Fibroblast of skin of left biceps (primary cell): ENCODE measurements around the gene EVA1C.
"Not testable (repeated sequence)": the region's sequence is repeated elsewhere in the genome, so short reads cannot be mapped to it uniquely, and the experiment has no call there.

Experiments
- DNase-seq, 2 experiments: peaks; one replicate each; pipeline ENCODE4 v3.0.0-alpha.2; 2013; ENCODE audit warnings: low read depth in 2 of 2

Gene EVA1C

DNA sequence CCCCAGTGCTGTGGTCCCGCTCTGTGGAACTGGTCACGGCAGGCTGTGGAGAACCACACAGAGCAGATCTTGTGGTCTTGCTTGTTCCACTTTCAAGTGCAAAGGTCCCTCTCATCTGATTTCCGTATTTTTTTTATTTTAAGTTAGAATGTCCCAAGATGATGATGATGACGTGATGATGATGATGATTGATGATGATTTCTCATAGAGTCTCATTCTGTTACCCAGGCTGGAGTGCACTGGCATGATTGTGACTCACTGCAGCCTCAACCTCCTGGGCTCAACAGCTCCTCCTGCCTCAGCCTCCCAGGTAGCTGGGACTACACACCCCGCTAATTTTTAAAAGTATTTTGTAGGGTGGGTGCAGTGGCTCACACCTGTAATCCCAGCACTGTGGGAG, 12.2 kb downstream of the EVA1C start:
- no peak for DNase-seq

DNA sequence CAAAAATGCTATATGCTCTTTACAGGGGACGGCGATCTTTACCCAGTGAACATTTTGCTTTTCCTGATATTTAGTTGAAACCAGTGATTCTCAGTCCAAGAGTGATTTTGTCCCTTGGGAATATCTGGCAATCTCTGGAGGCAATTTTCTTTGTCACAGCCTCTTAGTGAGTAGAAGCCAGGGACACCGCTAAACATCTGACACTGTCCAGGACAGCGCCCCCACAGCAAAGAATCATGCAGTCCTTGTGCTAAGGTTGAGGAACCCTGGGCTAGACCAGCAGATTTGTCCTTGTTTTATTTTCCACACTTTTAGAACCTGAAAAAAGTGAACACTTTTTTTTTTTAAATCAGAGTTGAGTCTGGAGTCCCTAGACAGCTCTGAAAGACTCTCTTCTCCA, 13.1 kb downstream of the EVA1C start:
- no peak for DNase-seq

DNA sequence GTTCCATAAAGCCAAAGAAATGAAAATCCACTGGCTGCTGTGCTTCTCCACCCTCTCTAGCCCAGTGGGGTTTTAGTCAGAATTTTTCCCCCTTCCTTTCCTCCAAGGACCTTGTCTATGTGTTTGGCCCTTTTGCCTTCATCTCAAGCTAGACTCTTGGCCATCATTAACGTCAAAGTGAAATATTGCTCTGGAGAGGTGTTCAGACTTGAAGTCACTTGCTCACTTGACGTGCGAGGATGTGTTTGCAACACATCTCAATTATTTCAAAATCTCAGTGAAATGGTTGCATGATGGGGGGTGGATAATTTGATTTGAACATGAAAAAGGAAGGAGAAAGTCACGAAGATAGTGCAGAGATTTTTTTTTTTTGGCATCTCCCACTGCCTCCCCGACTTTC, 13.6 kb downstream of the EVA1C start:
- DNase-seq: no peak

DNA sequence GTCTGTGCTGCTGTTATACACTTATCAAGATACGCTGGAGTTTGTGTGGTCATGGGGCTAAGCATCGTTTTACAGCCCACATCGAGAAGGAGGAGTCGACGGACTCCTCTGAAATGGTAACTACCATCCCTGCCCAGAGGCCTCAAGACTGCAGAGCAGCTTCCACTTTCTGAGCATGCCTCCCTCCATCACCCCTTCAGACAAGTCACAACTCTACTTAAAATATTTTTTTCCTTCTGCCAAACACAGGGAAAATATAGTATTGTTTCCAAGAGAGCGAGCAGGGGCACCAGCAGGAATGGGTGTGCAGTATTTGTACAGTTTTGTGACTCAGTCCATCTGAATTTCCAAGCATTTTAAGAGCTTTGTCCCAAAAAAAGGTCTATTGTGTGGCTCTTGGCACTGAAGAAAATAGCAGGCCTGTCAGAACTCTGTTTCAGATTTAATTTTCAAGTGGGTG, 14.1 kb downstream of the EVA1C start:
- no peak for DNase-seq

DNA sequence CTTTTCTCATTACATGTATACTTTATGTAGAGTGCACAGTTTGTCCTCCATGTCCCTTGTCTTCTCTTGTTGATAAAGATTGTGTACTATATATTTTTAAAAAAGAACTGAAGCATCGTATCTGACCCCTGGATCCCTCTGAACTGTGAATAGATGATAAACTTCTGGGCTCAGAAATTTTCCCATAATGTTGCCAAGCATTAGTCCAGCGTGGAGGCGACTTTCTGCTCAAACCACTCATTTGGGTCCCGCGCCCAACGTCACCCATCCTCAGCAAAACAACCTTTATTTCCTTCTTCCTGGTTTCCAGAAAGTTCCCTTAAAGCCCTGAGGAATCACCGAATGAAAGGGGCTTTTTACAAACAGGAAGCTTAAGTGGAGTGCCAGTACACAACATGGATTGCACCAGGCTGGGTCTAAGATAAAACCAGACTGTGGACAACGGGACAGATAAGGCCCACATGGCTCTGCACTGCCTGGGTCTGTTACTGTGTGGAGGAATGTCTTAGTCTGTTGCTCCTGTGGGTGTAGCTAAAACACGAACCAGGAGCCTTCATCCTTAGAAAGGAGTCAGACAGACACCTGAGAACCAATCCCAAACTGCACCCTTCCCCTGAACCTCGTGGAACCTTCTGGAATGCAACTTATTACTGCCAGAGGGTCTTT, 15.6 kb downstream of the EVA1C start:
- DNase-seq: no peak

DNA sequence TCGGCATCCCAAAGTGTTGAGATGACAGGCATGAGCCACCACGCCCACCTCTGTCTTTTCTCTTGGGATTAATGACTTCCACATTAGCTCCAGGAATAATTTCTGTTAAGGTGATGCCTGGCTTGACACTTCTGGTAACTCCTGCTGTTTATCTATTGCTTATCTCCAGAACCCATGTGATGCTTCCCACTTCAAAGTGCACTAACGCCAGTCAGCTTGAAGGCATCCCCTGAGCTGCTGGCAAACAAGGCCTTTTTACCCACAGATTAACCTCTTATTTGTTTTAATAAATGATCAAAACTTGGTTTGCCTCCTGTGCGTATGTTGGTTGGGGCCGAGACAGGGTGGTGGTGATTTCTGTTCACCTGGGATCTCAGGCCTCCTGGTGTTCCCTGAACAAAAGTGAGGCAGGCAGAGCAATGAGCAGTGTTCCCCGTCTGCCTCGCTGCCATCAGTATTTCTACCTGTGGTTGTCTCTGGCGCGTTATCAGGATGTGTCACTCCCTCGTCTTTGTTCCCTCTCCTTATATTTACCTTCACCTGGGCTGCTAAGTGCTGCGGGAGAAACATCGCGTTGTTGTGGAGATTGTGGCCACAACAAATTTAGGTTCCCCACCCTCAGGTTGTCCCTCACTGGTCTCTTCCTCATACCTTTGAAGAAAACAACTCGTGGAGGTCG, 20.6 kb downstream of the EVA1C start:
- DNase-seq: not testable (repeated sequence)

DNA sequence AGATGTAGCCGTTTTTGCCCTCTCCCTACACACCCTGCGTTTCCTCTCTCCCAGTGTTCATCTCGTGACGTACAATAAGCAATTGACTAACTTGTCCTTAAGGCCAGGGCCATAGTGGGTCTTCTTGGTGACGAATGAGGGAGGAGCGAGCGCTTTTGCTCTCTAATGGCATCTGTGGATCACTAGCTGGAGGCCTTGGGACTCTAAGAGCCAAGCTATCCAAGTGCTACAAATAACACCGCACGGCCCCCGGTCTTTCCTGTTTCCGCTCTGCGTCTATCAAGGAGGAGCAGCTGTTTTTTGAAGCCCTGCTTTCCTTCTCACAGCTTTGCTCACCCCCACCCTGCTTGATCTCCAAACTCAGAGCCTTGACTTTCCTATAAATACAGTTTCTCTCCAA, 25.2 kb downstream of the EVA1C start:
- DNase-seq: no peak

DNA sequence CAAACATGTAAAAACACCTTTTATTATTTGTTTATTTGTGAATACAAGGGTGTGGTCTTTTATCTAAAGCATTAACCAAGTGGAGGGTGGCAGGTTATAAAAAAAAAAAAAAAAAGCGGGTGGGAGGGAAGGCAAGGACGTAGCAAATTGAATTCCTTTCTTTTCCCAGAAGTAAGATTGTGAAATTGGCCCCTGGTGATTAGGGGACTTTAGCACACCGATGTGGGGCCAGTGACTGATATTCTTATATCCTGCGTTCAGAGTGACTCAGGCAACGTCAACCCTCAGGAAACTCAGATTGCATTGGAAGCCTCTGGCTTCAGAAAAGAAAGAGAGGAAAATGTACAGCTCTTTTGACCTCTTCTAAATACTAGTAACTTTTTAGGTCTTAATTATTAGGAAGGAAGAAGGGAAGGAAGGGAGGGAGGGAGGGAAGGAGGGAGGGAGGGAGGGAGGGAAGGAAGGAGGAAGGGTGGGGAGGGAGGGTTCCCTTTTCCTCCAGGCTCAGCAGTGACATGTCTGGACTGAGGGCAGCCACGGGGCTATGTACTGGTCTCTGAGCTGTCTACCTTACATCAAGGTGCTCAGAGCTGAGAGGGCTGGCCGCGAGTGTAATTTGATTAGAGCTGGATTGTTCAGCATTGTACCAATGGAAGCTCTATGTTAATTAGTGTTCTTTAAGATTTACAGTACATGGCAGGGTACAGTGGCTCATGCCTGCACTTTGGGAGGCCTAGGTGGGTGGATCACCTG, 30.2 kb downstream of the EVA1C start:
- DNase-seq: no peak

DNA sequence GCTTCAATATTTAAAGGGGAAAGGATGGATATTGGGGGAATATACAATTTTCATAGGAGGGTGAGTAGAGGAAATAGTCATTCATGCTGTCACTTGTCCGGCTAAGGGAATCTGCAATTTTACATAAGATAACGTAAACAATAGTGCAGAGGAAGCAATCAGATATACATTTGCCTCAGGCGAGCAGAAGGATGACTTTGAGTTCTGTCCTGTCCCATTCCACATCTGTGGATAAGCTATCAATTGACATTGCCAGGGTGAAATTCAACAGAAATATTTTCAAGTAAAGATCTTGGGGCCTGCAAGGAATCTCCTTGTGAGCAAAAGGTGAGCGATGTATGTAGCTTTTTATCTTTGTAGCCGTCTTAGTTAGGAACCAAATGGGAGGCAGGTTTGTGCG, 32.6 kb downstream of the EVA1C start:
- DNase-seq: no peak

DNA sequence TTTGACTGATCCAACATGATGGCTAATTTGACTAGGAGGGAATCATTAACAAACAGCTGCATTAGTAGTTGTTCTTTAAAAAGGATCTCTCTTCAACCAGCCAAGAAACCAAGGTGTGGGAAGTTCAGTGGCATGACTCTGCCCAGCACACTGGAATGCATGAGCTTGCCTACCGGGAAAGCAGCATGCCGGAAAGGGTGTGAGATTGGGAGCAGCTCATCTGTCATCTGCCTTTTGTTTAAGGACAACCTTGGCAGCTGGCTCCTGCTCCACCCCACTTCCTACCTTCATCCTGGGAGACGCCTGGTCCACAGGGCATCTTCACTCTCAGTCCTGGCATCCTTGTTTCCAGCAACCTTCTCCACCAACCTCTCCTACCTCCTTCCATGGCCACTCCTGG, 33.9 kb downstream of the EVA1C start:
- DNase-seq: not testable (repeated sequence)

DNA sequence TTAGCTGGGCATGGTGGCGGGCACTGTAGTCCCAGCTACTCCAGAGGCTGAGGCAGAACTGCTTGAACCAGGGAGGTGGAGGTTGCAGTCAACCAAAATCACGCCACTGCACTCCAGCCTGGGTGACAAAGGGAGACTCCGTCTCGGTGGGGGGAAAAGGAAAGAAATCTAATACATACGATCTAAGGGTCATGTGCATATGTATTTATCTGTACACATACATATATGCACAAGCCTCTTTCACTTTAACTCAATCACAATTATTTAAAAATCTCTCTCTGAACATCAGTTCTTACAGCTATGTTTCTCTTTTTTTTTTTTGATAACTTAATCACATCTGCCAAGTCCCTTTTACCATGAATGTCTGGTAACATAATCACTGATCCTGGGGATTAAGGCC, 34.7 kb downstream of the EVA1C start:
- no peak for DNase-seq

DNA sequence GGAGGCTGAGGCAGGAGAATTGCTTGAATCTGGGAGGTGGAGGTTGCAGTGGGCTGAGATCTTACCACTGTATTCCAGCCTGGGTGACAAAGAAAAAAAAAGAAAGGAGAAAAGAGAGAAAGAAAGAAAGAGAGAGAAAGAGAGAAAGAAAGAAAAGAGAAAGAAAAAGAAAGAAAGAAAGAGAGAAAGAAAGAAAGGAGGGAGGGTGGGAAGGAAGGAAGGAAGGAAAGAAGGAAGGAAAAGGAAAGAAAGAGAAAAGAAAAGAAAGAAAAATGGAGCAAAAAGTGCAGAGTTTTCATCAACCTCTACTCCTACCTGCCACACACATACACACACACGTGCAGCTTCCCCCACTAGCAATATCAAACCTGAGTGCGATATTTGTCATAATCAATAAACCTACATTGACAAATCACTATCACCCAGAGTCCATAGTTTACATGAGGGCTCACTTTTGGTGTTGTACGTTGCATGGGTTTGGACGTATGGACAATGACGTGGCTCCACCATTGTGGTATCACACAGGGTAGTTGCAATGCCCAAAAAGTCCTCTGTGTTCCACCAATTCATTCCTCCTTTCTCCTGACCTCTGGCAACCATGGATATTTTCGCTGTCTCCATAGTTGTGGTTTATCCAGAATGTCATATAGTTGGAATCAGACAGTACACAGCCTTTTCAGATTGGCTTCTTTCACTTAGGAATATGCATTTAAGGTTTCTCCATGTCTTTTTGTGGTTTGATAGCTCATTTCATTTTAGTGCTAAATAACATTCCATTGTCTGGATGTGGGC, 36.5 kb downstream of the EVA1C start:
- peak; percentile 18 to 20 for DNase-seq

DNA sequence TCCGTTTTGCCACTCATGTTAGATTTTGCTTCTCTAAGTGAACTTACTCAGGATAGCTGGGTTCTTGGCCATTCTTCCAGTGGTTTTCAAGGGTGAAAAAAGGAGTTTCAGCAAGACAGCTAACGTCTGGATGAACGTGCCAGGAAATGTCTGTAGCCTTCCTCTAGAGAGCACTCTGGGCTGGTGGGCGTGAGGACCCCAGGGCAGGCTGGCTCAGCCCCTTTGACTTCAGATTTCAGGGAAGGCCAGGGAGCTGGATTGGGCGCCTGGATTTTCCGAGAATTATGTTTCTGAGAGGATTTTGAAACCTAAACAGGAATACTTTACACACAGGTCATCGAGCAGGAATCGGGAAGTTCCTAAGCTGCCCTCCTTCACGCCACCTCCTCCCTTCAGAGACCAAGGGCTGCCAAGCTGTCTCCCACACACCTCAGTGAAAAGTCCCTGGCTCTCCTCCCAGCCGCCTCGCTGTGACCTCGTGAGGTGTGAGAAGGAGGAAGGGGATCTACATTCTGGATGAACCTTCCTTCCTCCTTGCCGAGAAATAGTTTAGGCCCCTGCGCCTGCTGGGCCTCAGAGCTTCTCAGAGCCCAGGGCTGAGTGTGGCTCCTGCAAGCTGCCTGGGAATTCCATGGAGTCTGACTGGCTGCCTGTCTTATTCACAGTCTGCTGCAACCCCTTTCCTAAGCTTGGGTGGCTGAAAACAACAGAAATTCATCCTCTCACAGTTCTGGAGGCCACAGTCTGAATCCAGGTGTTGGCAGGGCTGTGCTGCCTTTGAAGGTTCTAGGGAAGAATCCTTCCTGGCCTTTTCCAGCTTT, 38.6 kb downstream of the EVA1C start:
- not testable (repeated sequence) for DNase-seq

DNA sequence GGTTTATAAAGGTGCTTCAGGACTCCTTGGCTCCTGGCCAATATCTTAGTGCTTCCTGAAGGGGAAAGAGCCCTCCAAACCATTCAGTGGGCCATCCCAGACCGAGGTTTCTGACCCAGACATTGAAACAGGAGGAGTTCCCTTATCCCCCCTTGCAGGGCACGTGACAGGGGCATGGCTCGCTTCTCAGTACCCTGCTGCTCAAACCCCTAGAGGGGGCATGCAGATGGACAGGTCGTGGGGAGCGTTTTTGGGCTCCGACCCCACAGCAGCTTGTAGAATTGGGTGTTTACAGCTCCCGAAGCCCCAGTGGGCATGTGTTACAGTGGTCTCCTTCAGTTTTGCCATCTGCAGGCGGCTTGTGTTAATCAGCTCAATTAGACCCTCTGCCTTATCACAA, 39.7 kb downstream of the EVA1C start:
- DNase-seq: not testable (repeated sequence)

DNA sequence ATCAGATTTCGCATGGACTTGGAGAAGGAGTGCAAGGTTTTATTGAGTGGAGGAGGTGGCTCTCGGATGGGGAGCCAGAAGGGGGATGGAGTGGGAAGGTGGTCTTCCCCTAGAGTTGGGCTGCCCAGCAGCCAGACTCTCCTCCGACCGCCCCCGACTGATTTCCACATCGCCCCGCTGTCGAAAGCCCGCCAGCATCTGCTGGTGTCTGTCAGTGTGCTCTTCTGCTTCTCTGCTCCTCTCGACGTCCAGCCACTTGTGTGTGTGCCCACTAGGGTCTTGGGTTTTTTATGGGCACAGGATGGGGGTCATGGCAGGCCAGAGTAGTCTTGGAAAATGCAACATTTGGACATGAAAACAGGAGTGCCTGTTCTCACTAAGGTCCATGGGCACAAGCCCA, 40.1 kb downstream of the EVA1C start:
- no peak for DNase-seq

DNA sequence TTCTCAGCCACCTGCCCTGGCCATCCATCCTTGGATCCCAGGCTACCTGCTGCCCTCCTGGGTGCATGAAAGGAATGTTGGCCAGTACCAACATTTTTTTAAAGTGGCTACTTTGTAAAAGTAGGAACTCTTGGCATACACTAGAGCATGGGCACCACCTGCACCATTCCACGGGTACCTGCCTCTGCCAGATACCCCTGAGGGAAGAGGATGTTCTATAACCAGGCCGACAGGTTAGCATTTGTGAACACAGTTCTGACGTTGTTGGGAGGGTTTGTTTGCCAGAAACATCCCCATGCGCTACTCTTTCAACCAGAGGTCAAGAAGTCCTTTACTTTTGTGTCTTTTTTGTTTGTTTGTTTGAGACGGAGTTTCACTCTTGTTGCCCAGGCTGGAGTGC, 43.0 kb downstream of the EVA1C start:
- no peak for DNase-seq

DNA sequence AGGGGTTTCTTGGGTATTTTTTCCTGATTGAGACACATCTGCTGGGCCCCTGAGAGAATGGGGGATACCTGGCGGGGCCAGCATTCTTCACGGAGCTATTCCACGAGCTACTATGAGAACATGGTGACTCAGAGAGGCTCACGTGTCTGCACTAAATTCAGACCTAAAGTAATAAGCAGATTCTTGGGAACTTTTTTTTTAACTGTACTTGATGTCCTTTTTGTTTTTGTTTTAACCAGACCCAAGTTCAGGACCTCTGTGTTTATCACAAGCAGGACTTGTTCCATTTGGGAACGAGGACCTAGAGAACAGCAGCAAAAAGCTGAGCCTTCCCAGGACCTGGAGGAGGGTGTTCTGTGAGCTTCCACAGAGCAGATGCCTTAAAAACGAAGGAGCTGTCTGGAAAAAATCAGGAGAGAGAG, 44.0 kb downstream of the EVA1C start:
- DNase-seq: no peak

DNA sequence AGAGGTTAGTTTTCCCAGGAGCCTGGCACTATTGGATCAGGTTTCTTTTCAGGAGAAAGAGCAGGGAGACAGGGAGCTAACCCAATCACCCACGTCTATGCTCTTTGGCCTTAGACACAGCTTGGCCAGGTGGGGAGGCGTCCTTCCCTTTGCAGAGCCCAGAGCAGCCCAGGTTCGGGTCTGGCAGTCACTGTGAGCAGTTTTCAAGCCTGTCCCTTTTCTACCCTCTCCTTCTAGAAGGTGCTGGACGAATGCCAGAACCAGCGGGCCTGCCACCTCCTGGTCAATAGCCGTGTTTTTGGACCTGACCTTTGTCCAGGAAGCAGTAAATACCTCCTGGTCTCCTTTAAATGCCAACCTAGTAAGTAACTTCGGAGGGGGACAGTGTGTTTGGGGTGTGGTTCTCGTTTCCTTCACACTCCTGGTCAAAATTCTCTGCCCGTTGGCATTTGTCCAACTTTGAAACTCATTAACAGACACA, 44.9 kb downstream of the EVA1C start:
- no peak for DNase-seq

DNA sequence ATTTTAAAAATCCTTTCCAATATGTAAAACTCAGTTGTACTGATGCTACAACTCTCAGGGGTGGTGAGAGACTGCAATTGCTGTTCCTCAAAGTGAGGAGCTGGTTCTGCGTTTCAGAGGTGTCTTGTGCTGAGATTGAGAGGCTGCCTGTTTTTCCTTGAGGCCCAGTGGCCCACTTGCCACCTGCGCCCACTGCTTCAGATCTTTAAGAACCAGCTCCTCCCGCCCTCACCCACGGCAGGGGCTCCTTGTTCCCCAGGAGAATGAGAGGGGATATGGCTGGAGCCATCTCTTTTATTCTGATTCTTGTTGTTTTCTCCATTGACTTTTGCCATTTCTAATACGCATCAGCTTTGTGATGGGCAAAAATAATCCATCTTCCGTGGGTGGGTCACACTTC, 45.5 kb downstream of the EVA1C start:
- DNase-seq: no peak

DNA sequence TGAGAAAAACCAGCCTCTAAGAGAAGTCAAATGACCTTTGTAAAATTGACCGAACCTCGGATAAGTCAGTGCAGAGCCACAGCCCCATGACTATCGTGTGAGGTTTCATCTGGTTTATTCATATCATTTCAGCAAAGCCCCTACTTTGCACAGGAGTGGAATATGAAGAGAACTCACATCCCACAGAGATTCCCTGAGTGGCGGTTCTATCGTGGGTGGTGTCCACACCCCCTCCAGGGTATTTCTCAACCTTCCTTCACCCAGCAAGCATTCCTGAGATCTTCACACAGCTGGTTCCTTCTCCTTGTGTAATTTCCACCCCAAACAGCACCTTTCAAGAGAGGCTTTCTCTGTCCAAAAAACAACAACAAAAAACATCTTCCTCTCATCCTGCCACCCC, 47.5 kb downstream of the EVA1C start:
- DNase-seq: no peak

DNA sequence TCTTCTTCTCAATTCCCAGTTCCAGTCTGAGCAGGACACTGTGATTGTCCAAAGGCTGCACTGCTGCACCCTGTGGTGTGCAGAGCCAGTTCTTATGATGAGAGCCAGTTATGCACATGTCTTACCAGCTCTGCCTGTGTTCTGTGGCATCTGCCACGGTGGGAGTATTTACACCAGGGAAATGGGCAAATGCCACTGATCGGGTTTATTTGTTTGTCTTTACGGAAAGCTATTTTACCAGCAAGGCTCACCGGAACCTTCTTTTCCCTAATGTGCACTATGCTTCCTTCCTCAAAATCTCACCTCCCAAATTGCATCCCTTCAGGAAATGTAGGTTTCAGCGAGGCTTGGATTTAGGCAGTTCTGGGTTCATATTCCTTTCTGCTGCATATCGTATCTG, 49.0 kb downstream of the EVA1C start:
- DNase-seq: no peak
